K562 (cell line): ENCODE data around the gene HNRNPF. TPM values are rescaled to one million over a fixed set of nuclear protein-coding genes. Genes with fewer than 3 reads are reported as not detected.

Experiments
- ELF1 ChIP-seq: fragments of 200-800 bp; sonication (Bioruptor generic); IDR thresholded peaks from 2 replicates; pipeline ENCODE4 v1.6.1; 2016; ENCODE audit warnings: missing genetic modification characterization, missing compliant biosample characterization
- NONO ChIP-seq, 2 experiments: fragments of 200-400 bp in 1 of 2; fragments of 450-650 bp in 1 of 2; formaldehyde crosslinking in 1 of 2; IDR thresholded peaks; 2 replicates each; pipeline ENCODE4 v1.6.1; 2017; ENCODE audit warnings: low read depth in 2 of 2, mild to moderate bottlenecking in 2 of 2, moderate library complexity in 2 of 2, low read length in 1 of 2
- NUFIP1 ChIP-seq: fragments of 450-650 bp; IDR thresholded peaks from 2 replicates; pipeline ENCODE4 v1.6.1; 2018; ENCODE audit not compliant: partially characterized antibody
- PHF8 ChIP-seq: fragments of 200-600 bp; sonication (generic); IDR thresholded peaks from 2 replicates; pipeline ENCODE4 v1.6.1; 2012; ENCODE audit warnings: mixed run types, mild to moderate bottlenecking, inconsistent platforms, low read length, moderate library complexity, borderline replicate concordance
- RBM22 ChIP-seq: fragments of 200-400 bp; formaldehyde crosslinking; IDR thresholded peaks from 2 replicates; pipeline ENCODE4 v1.6.1; 2018; ENCODE audit warnings: low read length, low read depth; ENCODE audit not compliant: poor library complexity, severe bottlenecking
- SMAD4 ChIP-seq: fragments of 250-450 bp; sonication (Bioruptor Pico); conservative IDR thresholded peaks from 2 replicates; pipeline ENCODE4 v1.8.0; 2021; ENCODE audit warnings: inconsistent platforms, mild to moderate bottlenecking, moderate library complexity
- SMC3 ChIP-seq: conservative IDR thresholded peaks from 2 replicates; pipeline ENCODE4 v1.6.1; 2011; ENCODE audit warnings: low read depth, low read length, improper control_type of control experiment; ENCODE audit not compliant: insufficient read depth
- SRSF9 ChIP-seq: fragments of 200-400 bp; formaldehyde crosslinking; IDR thresholded peaks from 2 replicates; pipeline ENCODE4 v1.6.1; 2017; ENCODE audit warnings: low read depth, low read length, borderline replicate concordance
- TBL1XR1 ChIP-seq, 2 experiments: IDR thresholded peaks; 2 replicates each; pipeline ENCODE4 v1.6.1; 2012; ENCODE audit warnings: improper control_type of control experiment in 2 of 2, low read length in 2 of 2, mild to moderate bottlenecking in 1 of 2
- ZFP36 ChIP-seq: fragments of 150-350 bp; IDR thresholded peaks from 2 replicates; pipeline ENCODE4 v1.6.1; 2018; ENCODE audit warnings: low read length, low read depth; ENCODE audit not compliant: partially characterized antibody
- ZNF232 ChIP-seq: sonication (generic); formaldehyde crosslinking; IDR thresholded peaks from 2 replicates; pipeline ENCODE4 v1.8.0; 2022; ENCODE audit warnings: mild to moderate bottlenecking, missing genetic modification reagents
- ZNF274 ChIP-seq: IDR thresholded peaks from 2 replicates; pipeline ENCODE4 v1.6.1; 2011; ENCODE audit warnings: low read depth, mild to moderate bottlenecking, low read length, moderate library complexity, borderline replicate concordance
- ZNF324 ChIP-seq: fragments of 250-450 bp; sonication (Bioruptor Pico); IDR thresholded peaks from 2 replicates; pipeline ENCODE4 v1.4.0; 2020; ENCODE audit warnings: mild to moderate bottlenecking
- polyA plus RNA-seq, 8 experiments: library from polyadenylated mRNA; depleted of rRNA in 4 of 8; stranded (reverse) in 5 of 8; unstranded in 3 of 8; fragments of >200 nt; fragmentation: Nextera tagmentation in 2 of 8; fragmentation: Illumina TruSeq in 1 of 8; extraction: Ambion mirVana in 2 of 8; extraction: Trizol in 1 of 8; gene quantifications; 2 replicates each; pipeline versions ENCODE4 v1.2.1 to v1.2.3, GENCODE V29; 2011 to 2014; ENCODE audit warnings: inconsistent platforms in 1 of 8, missing spikeins in 1 of 8
- total RNA-seq, 7 experiments: library from RNA; depleted of rRNA in 6 of 7; stranded (reverse); fragments of >200 nt in 6 of 7; fragmentation: Illumina TruSeq in 2 of 7; extraction: Trizol in 2 of 7; gene quantifications; 2 replicates each; pipeline versions ENCODE4 v1.2.1 to v1.2.3, GENCODE V29; 2011 to 2021; ENCODE audit warnings: low replicate concordance in 1 of 7
- TF ChIP-seq, protein P1 (sequence below): fragments of 200-800 bp; sonication (Bioruptor generic); IDR thresholded peaks from 2 replicates; pipeline ENCODE4 v1.6.1; 2016; ENCODE audit warnings: missing genetic modification characterization, missing compliant biosample characterization
- TF ChIP-seq, protein P2 (sequence below): fragments of 450-650 bp; formaldehyde crosslinking; IDR thresholded peaks from 2 replicates; pipeline ENCODE4 v1.4.0; 2020; ENCODE audit warnings: mild to moderate bottlenecking, moderate library complexity
- TF ChIP-seq, protein P3 (sequence below): fragments of 450-650 bp; formaldehyde crosslinking; IDR thresholded peaks from 2 replicates; pipeline ENCODE4 v1.4.0; 2020; ENCODE audit warnings: mild to moderate bottlenecking, moderate library complexity
- TF ChIP-seq, protein P4 (sequence below): fragments of 450-650 bp; formaldehyde crosslinking; conservative IDR thresholded peaks from 2 replicates; pipeline ENCODE4 v1.4.0; 2022; ENCODE audit warnings: mild to moderate bottlenecking, missing genetic modification characterization

Gene HNRNPF
- total and polyA plus RNA-seq, 9 of the 15 experiments (the other 6 are each of a cell fraction or from before 2014, with no cell fraction given): 192 to 489 (median 416) TPM

DNA sequence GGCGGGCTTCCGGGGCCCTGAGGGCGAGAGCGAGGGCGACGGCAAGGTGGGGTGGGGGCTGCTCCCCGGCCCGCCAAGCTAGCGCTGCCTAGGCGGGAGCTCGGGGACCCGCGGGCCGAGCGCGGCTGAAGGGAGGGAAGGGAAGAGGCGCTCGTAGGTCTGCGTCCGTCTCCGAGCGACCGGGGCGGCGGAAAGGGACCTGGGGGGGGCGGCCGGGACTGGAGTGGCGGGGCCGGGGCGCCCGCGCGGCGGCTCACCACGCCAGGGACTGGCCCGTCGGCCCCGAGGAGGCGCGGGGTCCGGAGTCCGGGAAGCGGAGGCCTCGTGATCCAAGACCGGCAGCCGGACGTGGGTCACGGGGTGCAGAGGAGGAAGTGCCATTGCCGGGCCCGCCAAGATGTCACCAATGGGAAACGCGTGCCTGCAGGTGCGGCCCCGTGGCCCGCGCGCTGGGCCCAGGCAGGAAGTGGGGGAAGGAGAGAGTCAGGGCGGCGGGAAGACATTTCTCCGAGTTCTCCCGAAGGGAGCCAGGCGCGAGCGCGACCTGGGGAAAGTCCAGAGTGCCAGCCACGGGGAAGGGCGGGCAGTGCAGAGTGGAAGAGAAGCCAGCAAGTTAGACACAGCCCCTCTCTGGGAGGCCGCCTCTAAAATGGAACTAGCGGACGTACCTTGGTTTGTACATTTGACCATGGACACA, 11.9 kb downstream of the HNRNPF start (continued):
- TF ChIP-seq ZNF274: no peak
- peak; percentile 96 for TF ChIP-seq ELF1 (tag)
- TF ChIP-seq, protein P1, sequence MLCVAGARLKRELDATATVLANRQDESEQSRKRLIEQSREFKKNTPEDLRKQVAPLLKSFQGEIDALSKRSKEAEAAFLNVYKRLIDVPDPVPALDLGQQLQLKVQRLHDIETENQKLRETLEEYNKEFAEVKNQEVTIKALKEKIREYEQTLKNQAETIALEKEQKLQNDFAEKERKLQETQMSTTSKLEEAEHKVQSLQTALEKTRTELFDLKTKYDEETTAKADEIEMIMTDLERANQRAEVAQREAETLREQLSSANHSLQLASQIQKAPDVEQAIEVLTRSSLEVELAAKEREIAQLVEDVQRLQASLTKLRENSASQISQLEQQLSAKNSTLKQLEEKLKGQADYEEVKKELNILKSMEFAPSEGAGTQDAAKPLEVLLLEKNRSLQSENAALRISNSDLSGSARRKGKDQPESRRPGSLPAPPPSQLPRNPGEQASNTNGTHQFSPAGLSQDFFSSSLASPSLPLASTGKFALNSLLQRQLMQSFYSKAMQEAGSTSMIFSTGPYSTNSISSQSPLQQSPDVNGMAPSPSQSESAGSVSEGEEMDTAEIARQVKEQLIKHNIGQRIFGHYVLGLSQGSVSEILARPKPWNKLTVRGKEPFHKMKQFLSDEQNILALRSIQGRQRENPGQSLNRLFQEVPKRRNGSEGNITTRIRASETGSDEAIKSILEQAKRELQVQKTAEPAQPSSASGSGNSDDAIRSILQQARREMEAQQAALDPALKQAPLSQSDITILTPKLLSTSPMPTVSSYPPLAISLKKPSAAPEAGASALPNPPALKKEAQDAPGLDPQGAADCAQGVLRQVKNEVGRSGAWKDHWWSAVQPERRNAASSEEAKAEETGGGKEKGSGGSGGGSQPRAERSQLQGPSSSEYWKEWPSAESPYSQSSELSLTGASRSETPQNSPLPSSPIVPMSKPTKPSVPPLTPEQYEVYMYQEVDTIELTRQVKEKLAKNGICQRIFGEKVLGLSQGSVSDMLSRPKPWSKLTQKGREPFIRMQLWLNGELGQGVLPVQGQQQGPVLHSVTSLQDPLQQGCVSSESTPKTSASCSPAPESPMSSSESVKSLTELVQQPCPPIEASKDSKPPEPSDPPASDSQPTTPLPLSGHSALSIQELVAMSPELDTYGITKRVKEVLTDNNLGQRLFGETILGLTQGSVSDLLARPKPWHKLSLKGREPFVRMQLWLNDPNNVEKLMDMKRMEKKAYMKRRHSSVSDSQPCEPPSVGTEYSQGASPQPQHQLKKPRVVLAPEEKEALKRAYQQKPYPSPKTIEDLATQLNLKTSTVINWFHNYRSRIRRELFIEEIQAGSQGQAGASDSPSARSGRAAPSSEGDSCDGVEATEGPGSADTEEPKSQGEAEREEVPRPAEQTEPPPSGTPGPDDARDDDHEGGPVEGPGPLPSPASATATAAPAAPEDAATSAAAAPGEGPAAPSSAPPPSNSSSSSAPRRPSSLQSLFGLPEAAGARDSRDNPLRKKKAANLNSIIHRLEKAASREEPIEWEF (CRISPR knock-in tag): no peak
- TF ChIP-seq ZNF232 (CRISPR knock-in tag): peak; percentile 99
- TF ChIP-seq SMC3: 0 out of 2 replicates have a peak, but pooled peaks have one; percentile 15
- TF ChIP-seq NUFIP1: no peak
- peak; percentile 91 for TF ChIP-seq RBM22
- peak; percentile 17 for TF ChIP-seq ZFP36
- peak in 1 of 2 experiments; percentile 93; a peak in 2 of 4 replicates for TF ChIP-seq NONO (IDR thresholded peaks at IDR 0.05; ENCODE audit: low read depth in 2 of 2, low read length in 1 of 2)
- TF ChIP-seq SRSF9: no peak
- no peak for TF ChIP-seq ZNF324 (CRISPR knock-in tag)
- TF ChIP-seq, protein P2, sequence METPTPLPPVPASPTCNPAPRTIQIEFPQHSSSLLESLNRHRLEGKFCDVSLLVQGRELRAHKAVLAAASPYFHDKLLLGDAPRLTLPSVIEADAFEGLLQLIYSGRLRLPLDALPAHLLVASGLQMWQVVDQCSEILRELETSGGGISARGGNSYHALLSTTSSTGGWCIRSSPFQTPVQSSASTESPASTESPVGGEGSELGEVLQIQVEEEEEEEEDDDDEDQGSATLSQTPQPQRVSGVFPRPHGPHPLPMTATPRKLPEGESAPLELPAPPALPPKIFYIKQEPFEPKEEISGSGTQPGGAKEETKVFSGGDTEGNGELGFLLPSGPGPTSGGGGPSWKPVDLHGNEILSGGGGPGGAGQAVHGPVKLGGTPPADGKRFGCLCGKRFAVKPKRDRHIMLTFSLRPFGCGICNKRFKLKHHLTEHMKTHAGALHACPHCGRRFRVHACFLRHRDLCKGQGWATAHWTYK (CRISPR knock-in tag): peak; percentile 90
- TF ChIP-seq TBL1XR1 (IDR thresholded peaks at IDR 0.05; ENCODE audit: low read length in 2 of 2): peak in 1 of 2 experiments; percentile 9; a peak in 1 of 4 replicates
- TF ChIP-seq PHF8: peak; percentile 62; the same call in 1 of the 2 replicates
- TF ChIP-seq, protein P3, sequence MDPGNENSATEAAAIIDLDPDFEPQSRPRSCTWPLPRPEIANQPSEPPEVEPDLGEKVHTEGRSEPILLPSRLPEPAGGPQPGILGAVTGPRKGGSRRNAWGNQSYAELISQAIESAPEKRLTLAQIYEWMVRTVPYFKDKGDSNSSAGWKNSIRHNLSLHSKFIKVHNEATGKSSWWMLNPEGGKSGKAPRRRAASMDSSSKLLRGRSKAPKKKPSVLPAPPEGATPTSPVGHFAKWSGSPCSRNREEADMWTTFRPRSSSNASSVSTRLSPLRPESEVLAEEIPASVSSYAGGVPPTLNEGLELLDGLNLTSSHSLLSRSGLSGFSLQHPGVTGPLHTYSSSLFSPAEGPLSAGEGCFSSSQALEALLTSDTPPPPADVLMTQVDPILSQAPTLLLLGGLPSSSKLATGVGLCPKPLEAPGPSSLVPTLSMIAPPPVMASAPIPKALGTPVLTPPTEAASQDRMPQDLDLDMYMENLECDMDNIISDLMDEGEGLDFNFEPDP: no peak; the same call in 1 of the 2 replicates
- TF ChIP-seq, protein P4, sequence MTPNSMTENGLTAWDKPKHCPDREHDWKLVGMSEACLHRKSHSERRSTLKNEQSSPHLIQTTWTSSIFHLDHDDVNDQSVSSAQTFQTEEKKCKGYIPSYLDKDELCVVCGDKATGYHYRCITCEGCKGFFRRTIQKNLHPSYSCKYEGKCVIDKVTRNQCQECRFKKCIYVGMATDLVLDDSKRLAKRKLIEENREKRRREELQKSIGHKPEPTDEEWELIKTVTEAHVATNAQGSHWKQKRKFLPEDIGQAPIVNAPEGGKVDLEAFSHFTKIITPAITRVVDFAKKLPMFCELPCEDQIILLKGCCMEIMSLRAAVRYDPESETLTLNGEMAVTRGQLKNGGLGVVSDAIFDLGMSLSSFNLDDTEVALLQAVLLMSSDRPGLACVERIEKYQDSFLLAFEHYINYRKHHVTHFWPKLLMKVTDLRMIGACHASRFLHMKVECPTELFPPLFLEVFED (CRISPR knock-in tag): peak; percentile 81; the same call in 1 of the 2 replicates
- TF ChIP-seq SMAD4 (CRISPR knock-in tag): peak; percentile 89
